Anterior cingulate cortex (tissue), 58 donors: ENCODE measurements around the gene GFRA1.
A peak's percentile ranks its signal among the peaks of the same experiment; 100 is the strongest.
"Not testable (repeated sequence)": the region's sequence is repeated elsewhere in the genome, so short reads cannot be mapped to it uniquely, and the experiment has no call there.

Experiments used
- DNase-seq, 58 donors: peaks; one replicate each; lab custom pipeline; 2025; lab: John Stamatoyannopoulos, UW

Gene GFRA1

DNA sequence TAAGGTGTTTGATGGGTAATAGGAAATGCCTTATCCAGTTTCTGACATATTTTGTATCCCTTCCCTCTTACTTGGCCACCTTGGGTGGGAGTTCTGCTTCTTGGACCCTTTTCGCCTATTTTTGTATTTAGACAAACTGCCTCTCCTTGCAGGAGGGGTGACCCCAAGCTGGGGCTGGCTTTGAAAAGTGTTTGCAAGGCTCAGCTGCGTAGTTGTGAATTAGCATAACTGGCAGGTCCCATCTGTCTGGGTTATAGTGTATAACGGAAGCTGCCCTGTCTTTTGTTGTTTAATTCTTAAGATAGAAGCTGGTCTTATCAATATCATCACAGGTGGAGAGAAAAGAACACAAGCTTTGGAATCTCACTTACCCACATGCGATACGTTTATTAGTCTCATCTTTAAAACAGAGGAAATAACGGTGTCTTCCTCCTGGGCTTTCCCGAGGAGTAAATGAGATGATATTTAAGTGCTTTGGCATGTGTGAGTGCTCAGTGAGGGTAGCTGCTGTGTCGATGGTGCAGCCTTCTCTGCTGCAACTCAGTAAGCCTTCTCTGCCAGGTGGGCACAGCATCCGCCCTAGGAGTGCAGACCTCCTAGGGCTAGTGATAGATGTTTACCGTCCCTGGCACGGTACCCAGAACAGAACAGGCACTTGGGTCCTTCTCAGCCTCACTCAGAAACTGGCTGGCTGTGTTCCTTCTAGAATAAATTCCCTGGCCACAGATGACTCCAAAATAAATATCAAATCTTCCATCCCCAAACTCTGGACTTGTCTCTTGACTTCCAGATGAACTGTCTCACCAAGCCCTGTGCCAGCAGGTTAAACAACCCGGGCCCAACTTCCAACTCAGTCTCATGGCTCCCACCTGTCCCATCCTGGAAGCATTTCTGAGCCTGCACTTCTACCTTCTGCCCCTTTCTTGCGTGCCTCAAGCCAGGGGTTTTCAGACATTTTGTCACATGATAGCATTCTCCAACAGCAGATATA, 227.3 kb downstream of the GFRA1 start:
- DNase-seq, result no peak

DNA sequence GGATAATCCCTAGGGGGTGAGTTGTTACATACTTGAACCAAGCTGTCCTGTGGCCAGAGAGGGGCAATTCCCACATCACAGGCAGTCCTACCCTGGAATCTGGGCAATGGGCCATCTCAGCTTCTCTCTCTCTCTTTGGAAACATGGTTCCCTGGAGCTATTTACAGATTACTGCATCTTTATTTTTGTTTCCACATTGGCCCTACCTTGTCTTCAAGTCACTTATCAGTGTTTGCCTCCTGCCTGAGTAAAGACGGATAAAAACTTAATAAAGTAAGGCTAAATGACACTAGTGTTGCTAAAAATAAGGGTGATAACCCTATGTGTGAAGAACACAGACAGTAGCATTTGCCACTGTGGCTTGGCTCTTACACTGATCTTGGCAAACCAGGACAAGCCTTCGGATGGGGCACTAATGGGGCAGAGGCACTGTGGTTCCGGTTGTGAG, 228.2 kb downstream of the GFRA1 start:
- no peak for DNase-seq

DNA sequence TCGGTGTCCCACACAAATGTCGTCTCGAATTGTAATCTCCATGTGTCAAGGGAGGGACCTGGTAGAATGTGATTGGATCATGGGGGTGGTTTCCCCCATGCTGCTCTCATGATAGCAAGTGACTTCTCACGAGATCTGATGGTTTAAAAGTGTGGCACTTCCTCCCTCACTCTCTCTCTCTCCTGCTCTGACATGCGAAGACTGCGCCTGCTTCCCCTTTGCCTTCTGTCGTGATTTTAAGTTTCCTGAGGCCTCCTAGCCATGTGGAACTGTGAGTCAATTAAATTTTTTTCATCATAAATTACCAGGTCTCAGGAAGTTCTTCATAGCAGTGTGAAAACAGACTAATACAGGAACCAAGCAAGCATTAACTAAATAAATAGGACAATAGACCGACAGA, 229.1 kb downstream of the GFRA1 start:
- no peak for DNase-seq

DNA sequence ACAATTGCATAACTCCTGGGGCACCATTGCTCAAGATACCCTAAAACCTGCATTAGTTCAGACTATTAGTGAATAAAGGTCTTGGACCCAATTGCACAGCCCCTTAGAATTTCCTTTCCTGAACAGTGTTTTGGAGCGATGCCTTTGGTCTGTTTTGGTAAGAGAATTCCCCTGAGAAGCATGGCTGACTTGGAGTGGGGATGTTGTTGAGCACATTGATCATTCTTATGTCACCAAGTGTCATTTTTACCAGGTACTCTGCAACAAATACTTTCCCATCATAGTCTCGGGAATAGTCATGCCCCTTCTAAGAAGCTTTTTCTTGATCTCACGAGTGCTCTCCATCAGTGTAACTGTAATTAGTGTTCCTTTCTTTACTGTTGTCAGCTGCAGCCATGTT, 229.7 kb downstream of the GFRA1 start:
- DNase-seq, result no peak

DNA sequence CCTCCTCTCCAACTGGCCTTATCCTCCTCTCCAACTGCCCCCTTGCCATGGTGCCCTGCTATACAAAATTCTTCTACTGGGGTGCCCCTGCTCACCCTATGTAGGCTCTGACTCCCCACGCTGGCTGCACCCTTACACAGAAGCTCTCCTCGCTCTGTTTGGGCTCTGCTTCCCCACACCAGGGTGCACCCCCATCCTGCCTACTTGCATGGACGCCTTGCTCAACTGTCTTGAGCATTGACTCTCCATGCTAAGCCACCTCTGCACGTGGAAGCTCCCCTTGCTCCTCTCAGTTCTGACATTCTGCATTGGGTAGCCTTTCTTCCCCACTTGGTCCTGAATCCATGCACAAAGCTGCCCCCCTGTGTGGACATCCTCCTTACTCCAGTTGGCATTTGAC, 231.1 kb downstream of the GFRA1 start:
- DNase-seq, result no peak

DNA sequence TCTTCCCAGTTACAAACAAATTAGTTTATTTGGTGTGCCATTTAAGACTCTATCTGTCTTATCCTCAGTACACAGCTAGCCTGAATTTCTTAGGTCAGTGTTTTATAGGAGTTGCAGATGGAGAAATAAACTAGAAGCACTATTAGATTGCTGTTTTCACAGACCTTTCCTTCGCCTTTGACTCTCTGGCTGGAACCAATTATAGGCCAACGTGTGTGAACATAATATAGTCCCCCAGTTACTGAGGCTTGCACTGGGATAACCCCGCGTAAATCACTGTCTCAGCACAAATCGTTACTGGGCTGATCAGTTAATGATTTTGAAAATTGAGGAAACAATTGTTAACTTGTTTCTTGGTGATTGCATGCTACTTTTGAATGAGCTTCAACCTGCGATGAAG, 233.4 kb downstream of the GFRA1 start:
- no peak for DNase-seq

GRCh38 chr10:116038259-116038658, 234.7 kb downstream of the GFRA1 start:
- DNase-seq, result no peak

GRCh38 chr10:116035406-116035805, 237.6 kb downstream of the GFRA1 start:
- not testable (repeated sequence) for DNase-seq

DNA sequence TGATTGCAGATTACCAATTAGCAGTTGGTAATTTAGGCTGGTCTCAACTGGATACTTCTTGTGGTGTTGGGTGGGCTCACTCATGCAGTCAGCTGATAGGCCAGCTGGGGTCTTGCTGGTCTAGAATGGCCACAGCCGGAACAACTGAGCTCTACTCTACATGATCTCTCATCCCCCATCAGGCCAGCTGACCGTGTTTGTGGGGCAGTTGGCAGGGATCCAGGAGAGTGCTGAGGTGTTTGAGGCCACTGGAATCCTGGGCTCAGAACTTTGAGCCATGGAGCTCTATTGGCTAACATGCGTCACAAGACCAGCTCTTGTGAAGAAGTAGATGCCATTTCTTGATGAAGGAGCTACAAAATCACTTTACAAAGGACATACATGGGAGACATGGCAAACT, 242.4 kb downstream of the GFRA1 start:
- DNase-seq, result no peak

DNA sequence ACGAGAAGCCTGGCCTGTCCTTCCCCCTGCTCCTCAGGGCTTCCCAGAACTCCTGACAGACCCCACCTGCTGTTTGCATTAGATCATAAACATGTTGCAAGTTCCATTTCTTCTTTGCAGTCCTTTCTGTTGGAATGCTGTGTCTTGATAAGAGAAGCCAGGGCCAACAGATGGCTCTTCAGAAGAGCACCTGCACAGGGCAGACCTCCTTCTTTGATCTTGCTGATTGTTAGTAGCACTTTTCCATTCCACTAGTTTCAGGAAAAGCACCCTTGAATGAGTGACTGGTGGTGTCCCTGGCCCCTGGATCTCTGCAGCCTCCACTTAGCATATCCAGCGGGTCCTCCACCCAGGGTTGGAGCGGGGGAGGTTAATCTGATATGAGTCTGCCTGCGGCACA, 243.2 kb downstream of the GFRA1 start:
- DNase-seq, result no peak

GRCh38 chr10:116027355-116027754, 245.7 kb downstream of the GFRA1 start:
- no peak for DNase-seq

DNA sequence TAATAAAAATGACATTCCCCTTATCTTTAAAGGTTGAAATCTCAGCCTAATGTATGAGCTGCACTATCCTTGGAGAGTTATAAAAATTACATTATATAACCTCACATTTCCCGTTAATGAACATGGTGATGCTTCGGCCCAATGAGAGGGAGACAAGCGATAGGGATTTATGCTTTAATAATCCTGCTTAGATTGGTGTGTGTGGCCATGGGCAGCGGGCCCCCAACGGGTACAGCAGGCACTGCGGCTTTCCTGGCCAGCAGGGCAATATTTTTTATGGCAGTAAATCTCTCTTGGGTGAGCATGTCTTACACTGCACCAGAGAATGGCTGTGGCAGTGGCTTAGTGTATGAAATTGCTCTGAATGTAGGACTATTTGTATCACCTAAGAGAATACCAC, 246.3 kb downstream of the GFRA1 start:
- no peak for DNase-seq

- DNase-seq, result no peak
Measured at GRCh38 chr10:116026315-116026714, 246.7 kb downstream of the GFRA1 start.

DNA sequence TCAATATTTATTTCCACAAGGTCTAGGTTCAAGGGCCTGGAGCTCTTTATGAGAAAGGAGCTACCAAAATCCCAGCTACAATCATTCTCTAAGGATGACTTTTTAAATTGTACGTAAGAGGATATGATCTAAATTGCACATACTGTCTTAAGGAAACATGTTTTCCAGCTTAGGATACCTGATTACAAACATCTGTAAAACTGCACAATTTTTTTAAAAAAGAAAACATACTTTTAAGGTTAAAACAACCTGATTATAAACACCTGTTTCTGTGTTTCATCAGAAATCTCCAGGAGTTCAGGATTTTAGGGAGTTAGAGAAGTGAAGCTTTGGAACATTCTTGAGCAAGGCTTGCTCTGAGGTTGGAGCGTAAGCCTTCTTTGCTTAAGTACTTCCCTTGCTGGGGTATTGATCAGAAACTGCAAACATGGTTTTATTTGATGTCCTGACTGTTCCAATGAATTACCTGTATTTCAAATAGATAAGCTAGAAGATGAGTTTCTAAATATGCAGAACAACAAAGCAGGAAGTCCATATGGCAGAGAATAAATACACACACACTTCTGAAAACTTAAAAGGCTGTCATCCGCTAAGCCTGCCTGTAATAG, 248.6 kb downstream of the GFRA1 start:
- DNase-seq, result no peak

GRCh38 chr10:116017405-116017804, 255.6 kb downstream of the GFRA1 start:
- DNase-seq, result no peak

DNA sequence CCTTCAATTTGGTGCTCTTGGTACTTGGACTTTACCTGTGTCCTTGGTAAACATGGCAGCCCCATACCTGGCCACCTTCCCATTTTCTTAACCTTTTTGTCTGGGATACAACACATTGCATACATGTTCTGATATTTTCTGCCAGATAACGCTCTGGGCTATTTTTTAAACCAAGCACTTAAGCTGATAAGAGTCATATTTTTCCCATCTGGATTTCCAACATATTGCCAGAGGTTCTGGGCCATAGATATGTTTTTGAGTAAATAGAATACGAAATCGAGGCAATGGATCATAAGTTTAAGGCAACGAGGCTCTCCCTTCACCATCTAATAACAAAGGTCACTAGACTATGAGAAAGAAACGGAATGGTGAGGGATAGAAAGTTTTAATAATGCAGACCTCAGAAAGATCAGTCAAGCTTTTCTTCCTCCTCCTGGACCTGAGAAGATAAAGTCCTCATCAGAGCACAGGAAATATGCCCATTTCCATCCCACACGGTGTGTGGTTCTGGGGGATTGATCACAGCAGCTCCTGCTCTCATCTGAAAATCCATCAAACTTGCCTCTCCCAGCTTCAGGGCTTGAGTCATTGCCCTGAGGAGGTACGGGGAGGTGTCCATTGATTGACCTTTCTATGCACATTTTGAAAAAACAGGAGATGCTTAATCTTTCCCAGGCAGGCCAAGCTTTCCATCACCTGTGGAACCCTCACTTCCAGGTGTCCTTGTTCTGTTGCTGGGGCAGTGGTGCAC, 257.2 kb downstream of the GFRA1 start:
- DNase-seq, result no peak

DNA sequence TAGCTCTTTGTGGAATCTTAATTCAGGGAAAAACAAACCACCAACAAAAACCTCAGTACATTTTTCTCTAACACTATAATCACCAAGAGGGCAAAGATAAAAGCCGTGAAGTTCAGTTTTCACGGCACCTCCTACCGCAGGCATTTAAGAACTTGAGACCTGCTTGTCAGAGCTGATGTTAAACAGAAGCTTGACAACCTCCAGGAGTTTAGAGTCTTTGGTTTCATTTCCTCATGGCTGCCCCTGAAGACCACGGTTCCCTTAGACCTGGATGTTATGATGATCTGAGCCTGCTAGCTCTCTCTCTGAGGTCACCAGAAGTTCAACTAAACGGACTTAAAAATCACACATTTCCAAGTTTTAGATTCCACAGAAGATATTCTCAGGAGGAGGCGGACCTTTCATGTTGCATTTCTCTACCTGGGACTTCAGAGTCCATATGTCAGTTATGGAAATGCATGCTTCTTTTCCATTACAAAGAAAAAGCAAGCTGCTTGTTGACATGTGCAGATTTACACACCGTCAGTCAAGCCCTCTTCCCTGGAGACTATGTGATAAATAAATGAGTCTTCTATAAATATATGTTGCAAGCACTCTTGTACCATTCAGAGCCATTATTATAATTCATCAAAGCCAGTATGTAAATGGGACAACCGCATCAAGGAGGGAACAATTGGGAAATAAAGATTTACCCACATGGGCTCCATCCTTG, 258.0 kb downstream of the GFRA1 start:
- DNase-seq, result no peak

GRCh38 chr10:116014326-116014725, 258.7 kb downstream of the GFRA1 start:
- DNase-seq, result no peak

DNA sequence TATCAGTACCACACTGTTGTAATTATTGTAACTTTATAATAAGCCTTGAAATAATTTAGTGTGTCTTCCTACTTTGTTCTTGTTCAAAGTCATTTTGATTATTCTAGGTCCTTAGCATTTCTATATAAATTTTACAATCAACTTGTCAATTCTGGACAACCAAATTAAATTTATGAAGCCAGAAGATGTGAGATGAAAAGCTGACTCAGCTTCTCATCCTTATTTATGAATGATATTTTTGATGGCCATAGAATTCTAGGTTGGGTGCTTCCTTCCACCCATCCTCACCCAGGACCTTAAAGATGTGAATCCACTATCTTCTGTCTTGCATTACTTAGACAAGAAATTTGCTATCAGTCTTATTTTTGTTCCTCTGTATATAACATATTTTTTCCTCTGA, 261.1 kb downstream of the GFRA1 start:
- no peak for DNase-seq

DNA sequence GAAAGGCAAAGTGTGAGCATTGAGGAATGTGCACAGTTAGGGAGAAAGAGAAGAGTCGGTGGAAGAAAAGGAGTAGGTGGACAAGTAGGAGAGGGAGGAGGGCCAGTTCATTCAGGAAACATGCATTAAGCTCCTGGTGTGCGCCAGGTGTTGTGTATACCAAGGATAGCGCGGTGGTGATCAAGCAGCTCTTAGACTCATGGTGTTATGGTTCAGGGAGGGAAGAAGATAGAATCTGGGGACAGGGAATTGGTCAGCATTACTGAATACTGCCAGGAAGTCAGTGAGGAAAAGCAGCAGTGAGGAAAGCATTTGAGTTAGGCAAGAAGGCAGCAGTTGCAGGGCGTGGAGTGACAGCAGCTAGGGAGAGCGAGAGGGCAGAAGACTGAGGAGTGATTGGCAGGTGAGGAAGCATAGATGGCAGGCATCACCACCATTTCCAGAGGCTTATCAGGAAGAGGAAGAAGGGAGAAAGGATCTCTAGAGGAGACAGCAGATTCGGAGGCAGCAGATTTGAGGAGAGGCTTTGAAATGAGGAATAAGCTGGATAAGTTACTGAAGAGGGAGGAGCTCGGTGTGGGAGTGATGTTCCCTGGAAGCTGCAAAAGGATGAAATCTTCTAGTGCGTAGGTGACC, 265.6 kb downstream of the GFRA1 start:
- peak in 9 of 58 donors; percentile 4 to 59 (median 15) for DNase-seq
